Activated CD8-positive, alpha-beta T cell treated with anti-CD3 and anti-CD28 coated beads for 36 hours (primary cell): ENCODE results near the gene CERS6. TPM values are rescaled to one million over a fixed set of nuclear protein-coding genes. Genes with fewer than 3 reads are reported as not detected.

Experiments used
- ATAC-seq: fragments of 200-7000 bp; cut with Tn5 transposase; one replicate; pipeline ENCODE4 v1.10.0; 2021; ENCODE audit warnings: mild to moderate bottlenecking, moderate library complexity
- CTCF ChIA-PET: fragments of 350-600 bp; sonication (Branson Sonifier 250); formaldehyde crosslinking; loops from one replicate; lab custom pipeline; 2021; ENCODE audit warnings: antibody characterized with exemption; lab: Charles Lee
- POLR2A ChIA-PET: fragments of 350-600 bp; sonication (Branson Sonifier 250); formaldehyde crosslinking; loops from one replicate; lab custom pipeline; 2021; ENCODE audit warnings: antibody characterized with exemption; lab: Charles Lee
- DNase-seq: peaks from one replicate; pipeline ENCODE4 v3.0.0-alpha.2; 2020
- H3K27ac Mint-ChIP-seq: one replicate; pipeline ENCODE4 v1.8.0; 2021; ENCODE audit warnings: mild to moderate bottlenecking, mixed read lengths
- H3K27me3 Mint-ChIP-seq: one replicate; pipeline ENCODE4 v1.8.0; 2021; ENCODE audit warnings: mixed read lengths
- H3K36me3 Mint-ChIP-seq: one replicate; pipeline ENCODE4 v1.8.0; 2021; ENCODE audit warnings: low read depth, mixed read lengths
- H3K4me1 Mint-ChIP-seq: one replicate; pipeline ENCODE4 v1.8.0; 2021; ENCODE audit warnings: low read depth, mixed read lengths
- H3K4me3 Mint-ChIP-seq: one replicate; pipeline ENCODE4 v1.8.0; 2021; ENCODE audit warnings: mild to moderate bottlenecking, moderate library complexity, mixed read lengths
- H3K9me3 Mint-ChIP-seq: one replicate; pipeline ENCODE4 v1.8.0; 2021; ENCODE audit warnings: mixed read lengths
- intact Hi-C: fragments of 100-400 bp; cut with micrococcal nuclease; formaldehyde crosslinking; loops from one replicate; pipeline ENCODE4 v1.10.0; 2022
- total RNA-seq, 2 experiments: library from RNA; stranded (reverse); gene quantifications; one replicate each; pipeline ENCODE4 v1.2.3, GENCODE V29; 2021
- TF ChIP-seq, protein P1 (sequence below): fragments of 200-600 bp; IDR thresholded peaks from one replicate; pipeline ENCODE4 v1.8.0; 2022; ENCODE audit warnings: antibody characterized with exemption, mild to moderate bottlenecking

CERS6 gene
- total RNA-seq, 2 experiments from 2014 or later: 15.4 to 16.1 TPM

DNA sequence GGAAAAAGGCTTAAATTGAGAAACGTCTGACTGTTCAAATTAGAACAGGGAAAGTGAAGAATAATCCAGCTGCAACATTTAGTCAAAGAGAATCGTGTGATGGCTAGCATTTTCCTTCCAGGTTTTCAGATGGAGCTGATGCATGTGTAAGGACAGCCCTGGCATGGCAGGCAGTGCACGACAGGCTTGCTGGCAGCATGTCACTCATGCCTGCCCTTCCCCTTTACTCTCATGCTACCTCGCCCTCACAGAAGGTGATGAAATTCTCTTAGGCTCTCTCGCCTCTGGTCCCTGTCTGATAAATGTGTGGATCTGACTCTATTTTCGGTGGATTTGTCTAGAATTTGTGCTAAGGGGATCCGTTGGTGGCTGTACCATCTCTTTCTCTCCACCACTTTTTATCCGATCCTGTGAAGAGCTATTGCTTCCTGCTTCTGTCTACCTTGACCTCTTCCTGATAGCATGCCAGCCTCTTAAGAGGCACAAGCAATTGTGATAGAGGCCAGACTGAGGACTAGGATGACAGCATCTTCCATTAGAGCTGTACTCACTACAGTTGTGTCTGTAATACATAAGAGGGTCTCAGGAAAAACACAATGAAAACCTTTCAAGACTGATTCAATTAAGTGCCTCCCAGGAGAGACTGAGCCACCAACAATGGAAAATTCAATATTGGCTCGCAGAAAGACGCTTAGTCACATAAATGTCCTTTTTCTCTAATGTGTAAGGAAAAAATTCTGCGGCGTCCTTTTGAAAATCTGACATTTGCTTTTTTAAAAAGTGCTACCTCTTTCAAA, 280.8 kb downstream of the CERS6 start:
- ATAC-seq (no peak), DNase-seq (no peak)
- TF ChIP-seq, protein P1, sequence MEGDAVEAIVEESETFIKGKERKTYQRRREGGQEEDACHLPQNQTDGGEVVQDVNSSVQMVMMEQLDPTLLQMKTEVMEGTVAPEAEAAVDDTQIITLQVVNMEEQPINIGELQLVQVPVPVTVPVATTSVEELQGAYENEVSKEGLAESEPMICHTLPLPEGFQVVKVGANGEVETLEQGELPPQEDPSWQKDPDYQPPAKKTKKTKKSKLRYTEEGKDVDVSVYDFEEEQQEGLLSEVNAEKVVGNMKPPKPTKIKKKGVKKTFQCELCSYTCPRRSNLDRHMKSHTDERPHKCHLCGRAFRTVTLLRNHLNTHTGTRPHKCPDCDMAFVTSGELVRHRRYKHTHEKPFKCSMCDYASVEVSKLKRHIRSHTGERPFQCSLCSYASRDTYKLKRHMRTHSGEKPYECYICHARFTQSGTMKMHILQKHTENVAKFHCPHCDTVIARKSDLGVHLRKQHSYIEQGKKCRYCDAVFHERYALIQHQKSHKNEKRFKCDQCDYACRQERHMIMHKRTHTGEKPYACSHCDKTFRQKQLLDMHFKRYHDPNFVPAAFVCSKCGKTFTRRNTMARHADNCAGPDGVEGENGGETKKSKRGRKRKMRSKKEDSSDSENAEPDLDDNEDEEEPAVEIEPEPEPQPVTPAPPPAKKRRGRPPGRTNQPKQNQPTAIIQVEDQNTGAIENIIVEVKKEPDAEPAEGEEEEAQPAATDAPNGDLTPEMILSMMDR: no peak
- ChIA-PET CTCF (no interaction called here), POLR2A (no interaction called here)
- Mint-ChIP-seq H3K27me3 (no peaks in the 10 kb centered on the region), H3K9me3 (no peaks in the 10 kb centered on the region), H3K27ac (no peak overlapping the region), H3K4me3 (no peak overlapping the region), H3K36me3 (peaks cover 3% of the 10 kb centered on the region), H3K4me1 (peaks cover 3% of the 10 kb centered on the region)
- intact Hi-C loops: no loop called here

DNA sequence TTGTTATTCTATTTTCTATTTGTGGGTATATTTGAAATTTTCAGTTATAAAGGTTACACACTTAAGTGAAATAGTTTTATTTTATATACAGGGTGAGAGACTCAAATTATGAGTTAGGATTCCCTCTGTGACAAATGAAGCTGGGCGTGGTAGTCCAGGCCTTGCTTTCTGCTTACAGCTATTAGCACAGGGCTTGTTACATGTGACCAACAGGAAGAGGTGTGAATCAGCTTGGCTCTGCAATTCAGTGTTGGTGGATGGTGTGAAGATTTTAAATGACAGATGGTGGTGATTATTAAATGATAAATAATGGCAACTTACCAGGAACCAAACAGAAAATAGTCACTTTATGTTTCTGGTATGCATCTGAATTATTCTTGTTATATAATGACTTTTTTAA, 282.0 kb downstream of the CERS6 start:
- TF ChIP-seq, protein P1: no peak
- ChIA-PET POLR2A (interaction anchor here (0.9 kb wide), 1 partner anchor 9 kb away, joined by 3 read pairs; no protein-coding TSS in a partner anchor), CTCF (no interaction called here)
- intact Hi-C loops: no loop called here
- Mint-ChIP-seq H3K9me3 (no peaks in the 10 kb centered on the region), H3K27ac (no peak overlapping the region), H3K4me3 (no peak overlapping the region), H3K4me1 (peaks cover 3% of the 10 kb centered on the region), H3K27me3 (no peaks in the 10 kb centered on the region), H3K36me3 (peaks cover 3% of the 10 kb centered on the region)
- no peak for DNase-seq
- no peak for ATAC-seq

DNA sequence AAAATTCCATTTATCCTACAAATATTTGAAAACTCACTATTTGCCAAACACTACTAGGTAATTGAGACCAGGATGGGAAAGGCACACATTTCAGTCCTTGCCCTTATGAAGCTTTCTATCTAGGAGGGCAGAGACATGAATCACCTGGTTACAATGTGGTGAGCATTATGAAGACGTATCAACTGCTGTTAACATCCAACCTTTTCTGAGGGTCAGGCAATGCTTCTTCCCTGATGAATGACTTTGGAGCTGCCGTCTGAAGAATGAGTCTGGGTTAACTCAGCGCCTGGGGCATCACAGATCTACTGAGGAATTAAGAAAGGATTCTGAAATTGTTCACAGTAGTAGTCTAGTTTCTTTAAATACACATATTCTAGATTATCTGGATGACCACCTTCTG, 284.3 kb downstream of the CERS6 start:
- intact Hi-C loops: no loop called here
- TF ChIP-seq, protein P1: no peak
- Mint-ChIP-seq H3K4me1 (peaks cover 3% of the 10 kb centered on the region), H3K36me3 (peaks cover 7% of the 10 kb centered on the region), H3K27ac (no peak overlapping the region), H3K9me3 (no peaks in the 10 kb centered on the region), H3K27me3 (no peaks in the 10 kb centered on the region), H3K4me3 (no peak overlapping the region)
- no peak for DNase-seq
- no peak for ATAC-seq
- CTCF ChIA-PET: no interaction called here
- POLR2A ChIA-PET: no interaction called here

DNA sequence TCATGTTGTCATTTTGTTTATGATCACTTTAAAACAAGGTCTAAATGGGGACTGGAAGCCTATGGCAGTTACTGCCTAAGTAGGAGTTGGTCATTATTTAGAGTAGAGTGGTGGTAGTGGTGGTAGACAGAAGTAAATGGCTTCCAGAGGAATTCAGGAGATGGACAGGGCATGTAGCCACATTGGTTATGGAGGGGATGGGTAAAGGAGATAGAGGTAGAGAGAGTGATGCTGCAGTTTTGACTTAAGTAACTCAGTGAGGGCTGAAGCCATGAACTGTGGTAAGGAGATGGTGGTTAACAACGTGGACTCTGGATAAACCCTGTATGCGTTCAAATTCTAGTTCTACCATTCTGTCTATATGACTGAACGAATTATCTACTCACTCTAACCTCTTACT, 284.7 kb downstream of the CERS6 start:
- peaks cover 9% of the 10 kb centered on the region for H3K36me3 Mint-ChIP-seq
- intact Hi-C loops: no loop called here
- TF ChIP-seq, protein P1: no peak
- peaks cover 3% of the 10 kb centered on the region for H3K4me1 Mint-ChIP-seq
- H3K27me3 Mint-ChIP-seq: no peaks in the 10 kb centered on the region
- DNase-seq: no peak
- ChIA-PET CTCF (interaction anchor here (1.8 kb wide), 1 partner anchor 35 kb away, joined by 4 read pairs; no protein-coding TSS in a partner anchor), POLR2A (no interaction called here)
- H3K9me3 Mint-ChIP-seq: no peaks in the 10 kb centered on the region
- no peak overlapping the region for H3K27ac Mint-ChIP-seq
- H3K4me3 Mint-ChIP-seq: no peak overlapping the region
- no peak for ATAC-seq

DNA sequence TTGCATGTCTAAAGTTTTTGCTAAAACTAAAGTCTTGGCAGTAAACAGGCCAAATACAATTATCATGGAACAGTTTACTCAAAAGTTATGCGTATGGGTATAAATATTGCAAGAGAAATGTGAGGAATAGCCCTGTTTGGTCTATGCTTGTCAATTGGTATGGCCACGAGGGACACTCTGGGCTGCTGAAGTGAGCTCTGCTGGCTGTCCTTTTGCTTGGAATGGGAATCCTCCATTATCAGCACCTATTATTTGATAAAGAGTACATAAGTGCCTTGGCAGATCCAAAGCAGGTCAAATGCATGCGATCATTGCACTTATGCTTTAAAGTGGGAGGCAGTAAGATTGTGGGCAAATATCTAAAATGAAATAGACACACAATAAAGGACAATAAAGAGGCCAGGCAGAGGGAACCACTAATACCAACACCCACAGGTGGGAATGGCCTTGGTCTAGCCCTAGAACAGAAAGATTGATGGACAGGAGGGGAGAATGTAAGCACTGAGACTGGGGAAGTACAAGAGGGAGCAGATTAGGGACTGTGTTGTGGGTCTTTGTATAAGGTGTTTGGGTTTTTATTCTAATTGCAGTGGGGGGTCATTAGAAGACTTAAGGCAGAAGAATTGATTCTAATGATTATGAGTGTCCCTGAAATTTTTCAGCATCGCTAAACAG, 286.3 kb downstream of the CERS6 start:
- intact Hi-C loops: no loop called here
- TF ChIP-seq, protein P1: no peak

More for the DNA sequence above, 286.3 kb downstream of the CERS6 start:
- H3K4me3 Mint-ChIP-seq: no peak overlapping the region
- ChIA-PET CTCF (interaction anchor here (1.1 to 1.8 kb wide), 2 partner anchors 10 to 36 kb away, joined by 4 read pairs; no protein-coding TSS in a partner anchor), POLR2A (interaction anchor here (1.2 kb wide), 1 partner anchor 12 kb away, joined by 3 read pairs; no protein-coding TSS in a partner anchor)
- no peaks in the 10 kb centered on the region for H3K9me3 Mint-ChIP-seq
- H3K27me3 Mint-ChIP-seq: no peaks in the 10 kb centered on the region
- peaks cover 12% of the 10 kb centered on the region for H3K36me3 Mint-ChIP-seq
- H3K4me1 Mint-ChIP-seq: peaks cover 3% of the 10 kb centered on the region
- DNase-seq: no peak
- H3K27ac Mint-ChIP-seq: no peak overlapping the region
- no peak for ATAC-seq
